Activated naive CD8-positive, alpha-beta T cell treated with anti-CD3 and anti-CD28 coated beads, Interleukin-2, amount 10 ng/mL, durations not matched to agents 7 days and 5 days (primary cell): Measurements from ENCODE around the gene ENTPD2. TPM values are rescaled to one million over a fixed set of nuclear protein-coding genes. Genes with fewer than 3 reads are reported as not detected.
A peak's percentile ranks its signal among the peaks of the same experiment; 100 is the strongest.
"Not testable (repeated sequence)": the region's sequence is repeated elsewhere in the genome, so short reads cannot be mapped to it uniquely, and the experiment has no call there.

Source experiments
- ATAC-seq: fragments of 150-1000 bp; cut with Tn5 transposase; one replicate; pipeline ENCODE4 v1.10.0; 2021; ENCODE audit warnings: low read depth, moderate library complexity
- POLR2A ChIA-PET: fragments of 350-600 bp; sonication (Branson Sonifier 250); formaldehyde crosslinking; loops from one replicate; lab custom pipeline; 2021; ENCODE audit warnings: antibody characterized with exemption; lab: Charles Lee
- DNase-seq: peaks from one replicate; pipeline ENCODE4 v3.0.0; 2021
- H3K27ac Mint-ChIP-seq: one replicate; pipeline ENCODE4 v1.8.0; 2022; ENCODE audit warnings: mild to moderate bottlenecking, mixed read lengths
- H3K27me3 Mint-ChIP-seq: one replicate; pipeline ENCODE4 v1.8.0; 2022; ENCODE audit warnings: mild to moderate bottlenecking, moderate library complexity, mixed read lengths
- H3K36me3 Mint-ChIP-seq: one replicate; pipeline ENCODE4 v1.8.0; 2021; ENCODE audit warnings: mild to moderate bottlenecking, mixed read lengths
- H3K4me1 Mint-ChIP-seq: one replicate; pipeline ENCODE4 v1.8.0; 2021; ENCODE audit warnings: mixed read lengths
- H3K4me3 Mint-ChIP-seq: one replicate; pipeline ENCODE4 v1.8.0; 2022; ENCODE audit warnings: mild to moderate bottlenecking, moderate library complexity, mixed read lengths
- H3K9me3 Mint-ChIP-seq: one replicate; pipeline ENCODE4 v1.8.0; 2021; ENCODE audit warnings: mixed read lengths
- total RNA-seq, 2 experiments: library from RNA; stranded (reverse); gene quantifications; one replicate each; pipeline ENCODE4 v1.2.3, GENCODE V29; 2021

The ENTPD2 gene
- total RNA-seq, 2 experiments from 2014 or later, result not detected

DNA sequence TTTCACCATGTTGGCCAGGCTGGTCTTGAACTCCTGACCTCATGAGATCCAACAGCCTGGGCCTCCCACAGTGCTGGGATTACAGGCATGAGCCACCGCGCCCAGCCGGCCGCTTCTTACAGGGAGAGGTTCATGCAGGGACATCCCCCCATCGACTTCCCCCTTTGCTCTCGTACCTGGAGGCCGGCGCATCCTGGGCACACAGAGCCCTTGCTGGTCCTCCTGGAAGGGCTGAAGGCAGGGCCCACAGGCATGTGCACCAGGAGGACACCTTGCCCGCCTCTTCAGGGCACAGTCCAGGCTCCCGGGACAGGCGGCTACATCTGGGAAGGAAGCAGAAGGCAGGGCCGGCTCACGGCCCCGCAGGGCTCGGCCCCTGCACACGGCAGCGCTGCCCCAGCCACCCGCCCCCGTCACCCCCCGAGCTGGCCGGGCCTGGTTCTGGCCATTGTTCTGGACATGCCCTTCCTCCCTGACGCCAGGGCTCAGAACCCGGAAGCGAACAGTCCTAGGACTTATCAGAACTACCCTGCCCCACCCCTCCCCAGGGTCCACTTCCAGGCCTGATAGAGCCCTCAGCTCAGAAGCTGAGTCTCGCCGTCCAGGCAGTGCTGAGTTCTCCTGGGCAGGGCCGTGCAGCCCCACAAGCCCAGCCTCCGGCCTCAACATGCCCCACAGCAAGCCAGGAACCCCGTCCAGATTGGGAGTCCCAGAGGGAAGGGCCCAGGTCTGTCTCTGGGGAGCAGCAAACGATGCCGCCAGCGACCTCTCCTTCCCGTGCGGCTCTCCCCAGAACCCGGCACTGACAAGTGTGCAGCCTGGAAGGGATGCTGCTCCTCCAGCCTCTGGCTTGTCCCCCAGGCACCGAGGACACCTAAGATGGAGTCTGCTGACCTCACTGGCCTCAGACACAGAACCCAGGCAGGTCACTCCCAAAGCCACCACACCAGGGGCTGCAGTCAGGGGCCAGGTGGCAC lies 10.8 kb downstream of the ENTPD2 start:
- H3K27ac Mint-ChIP-seq, result no peak overlapping the region
- POLR2A ChIA-PET, result no interaction called here
- peaks cover 8% of the 10 kb centered on the region for H3K4me1 Mint-ChIP-seq
- H3K4me3 Mint-ChIP-seq, result no peak overlapping the region
- no peaks in the 10 kb centered on the region for H3K9me3 Mint-ChIP-seq
- ATAC-seq (no peak), DNase-seq (no peak)
- H3K36me3 Mint-ChIP-seq, result no peaks in the 10 kb centered on the region
- peaks cover 16% of the 10 kb centered on the region for H3K27me3 Mint-ChIP-seq

DNA sequence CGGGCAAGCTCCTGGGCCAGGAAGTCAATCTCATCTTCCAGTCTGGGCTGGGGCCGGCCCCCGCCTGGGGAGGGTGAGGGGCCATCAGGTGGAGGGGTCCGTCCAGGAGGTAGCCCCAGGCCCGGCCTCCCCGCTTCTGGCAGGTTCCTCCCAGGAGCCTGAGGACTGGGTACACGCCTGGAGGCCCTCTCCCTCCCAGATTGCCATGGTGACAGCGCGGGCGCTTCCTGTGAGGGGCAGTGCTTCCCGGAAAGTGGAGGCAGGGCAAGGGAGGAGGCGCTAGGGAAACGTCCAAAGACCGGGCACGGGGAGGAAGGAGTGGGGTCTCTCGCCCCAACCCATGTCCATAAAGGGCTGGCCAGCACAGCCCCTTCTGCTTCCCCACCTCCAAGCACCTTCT lies 12.7 kb downstream of the ENTPD2 start:
- no peak for DNase-seq
- H3K36me3 Mint-ChIP-seq, result no peaks in the 10 kb centered on the region
- peaks cover 8% of the 10 kb centered on the region for H3K4me1 Mint-ChIP-seq
- H3K9me3 Mint-ChIP-seq, result no peaks in the 10 kb centered on the region
- no peak overlapping the region for H3K4me3 Mint-ChIP-seq
- H3K27me3 Mint-ChIP-seq, result peaks cover 7% of the 10 kb centered on the region
- ATAC-seq, result no peak
- H3K27ac Mint-ChIP-seq, result no peak overlapping the region
- POLR2A ChIA-PET, result no interaction called here

DNA sequence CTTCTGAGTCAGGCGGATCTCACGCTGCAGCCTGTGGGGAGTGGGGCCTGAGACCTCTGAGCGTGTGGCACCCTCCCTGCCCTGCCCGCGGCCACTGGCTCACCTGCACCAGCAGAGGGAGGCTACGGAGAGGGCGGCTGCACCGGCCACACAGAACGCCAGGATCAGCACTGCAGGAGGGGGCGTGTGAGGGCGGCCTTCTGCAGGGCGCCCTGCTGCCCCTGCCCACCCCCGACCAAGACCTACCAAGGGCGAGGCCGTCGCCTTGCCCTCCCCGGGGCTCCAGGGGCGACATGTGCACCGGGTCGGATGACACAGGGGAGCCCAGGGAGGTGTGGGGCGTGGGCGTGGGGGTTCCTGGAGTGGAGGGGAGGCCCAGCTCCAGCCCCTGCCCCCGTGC lies 13.3 kb downstream of the ENTPD2 start:
- peaks cover 7% of the 10 kb centered on the region for H3K27me3 Mint-ChIP-seq
- H3K9me3 Mint-ChIP-seq, result no peaks in the 10 kb centered on the region
- no peak overlapping the region for H3K27ac Mint-ChIP-seq
- POLR2A ChIA-PET, result no interaction called here
- peaks cover 8% of the 10 kb centered on the region for H3K4me1 Mint-ChIP-seq
- H3K4me3 Mint-ChIP-seq, result no peak overlapping the region
- DNase-seq, result no peak
- no peak for ATAC-seq
- no peaks in the 10 kb centered on the region for H3K36me3 Mint-ChIP-seq

DNA sequence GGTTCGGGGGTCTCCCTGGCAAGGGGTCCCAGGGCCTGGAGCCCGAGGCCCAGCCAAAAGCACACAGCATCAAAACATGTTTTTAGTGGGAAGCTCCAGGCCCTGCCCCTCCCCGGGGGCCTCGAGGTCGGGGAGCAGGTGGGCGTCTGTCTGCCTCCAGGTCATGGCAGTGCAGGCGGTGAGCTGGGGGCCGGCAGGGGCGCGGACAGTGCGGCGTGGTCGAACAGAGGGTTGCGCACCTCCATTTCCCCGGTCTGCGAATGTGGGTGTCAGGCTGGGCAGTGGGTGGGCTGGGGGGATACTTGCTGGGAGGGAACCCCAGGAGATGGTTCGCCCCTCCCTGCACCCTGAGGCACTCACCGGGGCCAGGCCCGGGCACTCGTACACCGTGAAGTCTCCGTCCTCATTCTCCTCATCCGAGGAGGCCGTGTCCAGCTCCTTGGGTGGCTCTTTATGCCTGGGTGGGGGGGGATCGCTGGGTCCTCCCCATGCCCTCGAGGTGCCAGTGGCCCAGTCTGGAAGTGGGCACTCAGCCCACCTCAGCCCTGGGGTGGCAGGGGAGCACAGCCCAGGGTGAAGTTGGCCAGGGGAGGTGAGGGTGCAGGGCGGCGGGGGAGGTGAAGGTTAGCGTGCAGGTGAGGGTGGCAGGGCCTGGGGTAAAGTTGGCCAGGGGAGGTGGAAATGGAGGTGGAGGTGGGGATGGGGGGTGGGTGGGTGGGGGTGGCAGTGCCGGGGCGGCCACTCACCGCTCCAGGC lies 14.1 kb downstream of the ENTPD2 start:
- H3K27ac Mint-ChIP-seq, result no peak overlapping the region
- no peaks in the 10 kb centered on the region for H3K36me3 Mint-ChIP-seq
- ATAC-seq (no peak), DNase-seq (no peak)
- H3K4me1 Mint-ChIP-seq, result peaks cover 6% of the 10 kb centered on the region
- H3K9me3 Mint-ChIP-seq, result no peaks in the 10 kb centered on the region
- POLR2A ChIA-PET, result no interaction called here
- H3K27me3 Mint-ChIP-seq, result peaks cover 3% of the 10 kb centered on the region
- no peak overlapping the region for H3K4me3 Mint-ChIP-seq

DNA sequence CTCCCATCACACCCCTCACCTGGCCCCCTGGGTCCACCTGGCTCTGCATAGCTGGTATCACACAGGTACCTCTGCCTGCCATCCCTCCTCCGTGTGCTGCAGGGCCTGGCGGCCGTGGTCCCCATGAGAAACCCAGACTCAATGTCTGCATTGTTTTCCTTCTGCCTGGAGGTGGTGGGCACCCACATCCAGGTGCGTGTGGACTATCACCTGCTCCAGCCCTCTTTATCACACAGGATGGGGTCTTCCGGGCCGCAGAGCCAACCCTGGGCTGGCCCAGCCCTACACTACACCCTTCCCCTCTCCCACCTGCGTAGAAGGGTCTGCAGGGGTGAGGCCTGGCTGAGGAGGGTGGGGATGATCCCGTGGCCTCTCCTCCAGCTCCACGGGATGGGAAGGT lies 14.9 kb downstream of the ENTPD2 start:
- POLR2A ChIA-PET, result interaction anchor here (1.0 kb wide), 1 partner anchor 10 kb away, joined by 3 read pairs; no protein-coding TSS in a partner anchor
- H3K36me3 Mint-ChIP-seq, result no peaks in the 10 kb centered on the region
- DNase-seq, result no peak
- no peak overlapping the region for H3K4me3 Mint-ChIP-seq
- peaks cover 1% of the 10 kb centered on the region for H3K27me3 Mint-ChIP-seq
- no peak overlapping the region for H3K27ac Mint-ChIP-seq
- H3K9me3 Mint-ChIP-seq, result no peaks in the 10 kb centered on the region
- ATAC-seq, result no peak
- H3K4me1 Mint-ChIP-seq, result peaks cover 5% of the 10 kb centered on the region

GRCh38 chr9:137037483-137037882 lies 16.4 kb downstream of the ENTPD2 start:
- no peaks in the 10 kb centered on the region for H3K27me3 Mint-ChIP-seq
- H3K36me3 Mint-ChIP-seq, result no peaks in the 10 kb centered on the region
- H3K27ac Mint-ChIP-seq, result no peak overlapping the region
- POLR2A ChIA-PET, result interaction anchor here (1.3 kb wide), 1 partner anchor 21 kb away, joined by 3 read pairs; no protein-coding TSS in a partner anchor
- DNase-seq, result no peak
- no peak for ATAC-seq
- H3K4me3 Mint-ChIP-seq, result no peak overlapping the region
- H3K9me3 Mint-ChIP-seq, result no peaks in the 10 kb centered on the region
- H3K4me1 Mint-ChIP-seq, result peaks cover 8% of the 10 kb centered on the region

GRCh38 chr9:137037035-137037434 lies 16.8 kb downstream of the ENTPD2 start:
- Mint-ChIP-seq H3K27me3 (no peaks in the 10 kb centered on the region), H3K9me3 (no peaks in the 10 kb centered on the region), H3K4me1 (peaks cover 9% of the 10 kb centered on the region), H3K36me3 (no peaks in the 10 kb centered on the region), H3K4me3 (no peak overlapping the region), H3K27ac (no peak overlapping the region)
- DNase-seq (no peak), ATAC-seq (no peak)
- POLR2A ChIA-PET, result interaction anchor here (0.6 to 1.3 kb wide), 3 partner anchors 9 to 89 kb away, joined by 3 to 4 read pairs (median 3); no protein-coding TSS in a partner anchor

GRCh38 chr9:137035937-137036336 lies 17.9 kb downstream of the ENTPD2 start:
- DNase-seq (no peak), ATAC-seq (no peak)
- Mint-ChIP-seq H3K27me3 (no peaks in the 10 kb centered on the region), H3K9me3 (no peaks in the 10 kb centered on the region), H3K4me3 (no peak overlapping the region), H3K27ac (no peak overlapping the region), H3K36me3 (no peaks in the 10 kb centered on the region), H3K4me1 (peaks cover 13% of the 10 kb centered on the region)
- POLR2A ChIA-PET, result interaction anchor here (0.7 to 2.4 kb wide), 4 partner anchors 34 to 154 kb away, joined by 3 to 15 read pairs (median 6); partner anchors contain the start of gene SAPCD2

- H3K27ac Mint-ChIP-seq, result peak overlapping the region; percentile 79
- POLR2A ChIA-PET, result interaction anchor here (0.7 to 2.4 kb wide), 17 partner anchors 9 to 247 kb away, joined by 3 to 15 read pairs (median 4); partner anchors contain the start of genes CLIC3, FBXW5 and SAPCD2
- ATAC-seq (no peak), DNase-seq (no peak)
- H3K27me3 Mint-ChIP-seq, result no peaks in the 10 kb centered on the region
- H3K4me1 Mint-ChIP-seq, result peaks cover 18% of the 10 kb centered on the region
- no peak overlapping the region for H3K4me3 Mint-ChIP-seq
- H3K9me3 Mint-ChIP-seq, result no peaks in the 10 kb centered on the region
- H3K36me3 Mint-ChIP-seq, result no peaks in the 10 kb centered on the region
Measured at GRCh38 chr9:137035507-137035834, 18.4 kb downstream of the ENTPD2 start.

GRCh38 chr9:137034709-137035506 lies 19.0 kb downstream of the ENTPD2 start:
- ATAC-seq, result peak; percentile 87
- Mint-ChIP-seq H3K9me3 (no peaks in the 10 kb centered on the region), H3K27ac (peak overlapping the region; percentile 79), H3K4me1 (peaks cover 20% of the 10 kb centered on the region), H3K4me3 (peak overlapping the region; percentile 55), H3K27me3 (no peaks in the 10 kb centered on the region), H3K36me3 (no peaks in the 10 kb centered on the region)
- POLR2A ChIA-PET, result interaction anchor here (0.7 to 2.4 kb wide), 17 partner anchors 8 to 246 kb away, joined by 3 to 15 read pairs (median 4); partner anchors contain the start of genes CLIC3, FBXW5 and SAPCD2
- DNase-seq, result peak; percentile 92

DNA sequence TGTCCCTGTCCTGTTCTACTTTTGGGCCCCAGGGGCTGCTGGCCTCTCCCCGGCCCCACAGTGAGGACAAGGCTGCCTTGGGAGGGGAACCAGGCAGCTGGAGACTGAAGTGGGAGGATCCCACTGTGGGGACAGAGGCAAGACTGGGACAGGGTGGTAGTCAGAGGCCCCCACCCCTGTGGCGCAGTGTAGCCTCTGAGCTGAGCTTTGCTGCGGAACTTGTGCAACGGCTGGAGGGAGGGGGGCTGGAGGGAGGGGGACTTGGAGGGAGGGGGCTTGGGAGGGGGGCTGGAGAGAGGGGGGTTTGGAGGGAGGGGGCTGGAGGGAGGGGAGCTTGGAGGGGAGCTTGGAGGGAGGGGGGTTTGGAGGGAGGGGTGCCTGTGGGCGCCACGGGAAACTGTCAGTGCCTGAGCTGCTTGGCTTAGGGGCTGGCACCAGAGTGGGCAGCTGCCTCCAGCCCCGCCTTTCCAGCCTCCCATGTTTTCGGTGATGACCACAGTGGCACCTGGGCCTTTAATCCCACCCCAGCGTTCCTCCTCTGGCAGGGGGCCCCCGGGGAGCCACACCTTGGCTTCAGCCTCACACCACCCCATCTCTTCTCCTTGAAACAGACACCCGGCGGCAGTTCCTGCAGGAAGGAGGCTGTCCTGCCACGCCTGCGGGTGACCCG lies 19.7 kb downstream of the ENTPD2 start:
- Mint-ChIP-seq H3K27me3 (no peaks in the 10 kb centered on the region), H3K27ac (peak overlapping the region; percentile 79), H3K4me1 (peaks cover 25% of the 10 kb centered on the region), H3K4me3 (peak overlapping the region; percentile 55), H3K36me3 (no peaks in the 10 kb centered on the region), H3K9me3 (no peaks in the 10 kb centered on the region)
- POLR2A ChIA-PET, result interaction anchor here (0.9 to 2.4 kb wide), 13 partner anchors 13 to 244 kb away, joined by 3 to 15 read pairs (median 4); partner anchors contain the start of genes CLIC3 and FBXW5
- DNase-seq, result no peak
- peak; percentile 2 for ATAC-seq

DNA sequence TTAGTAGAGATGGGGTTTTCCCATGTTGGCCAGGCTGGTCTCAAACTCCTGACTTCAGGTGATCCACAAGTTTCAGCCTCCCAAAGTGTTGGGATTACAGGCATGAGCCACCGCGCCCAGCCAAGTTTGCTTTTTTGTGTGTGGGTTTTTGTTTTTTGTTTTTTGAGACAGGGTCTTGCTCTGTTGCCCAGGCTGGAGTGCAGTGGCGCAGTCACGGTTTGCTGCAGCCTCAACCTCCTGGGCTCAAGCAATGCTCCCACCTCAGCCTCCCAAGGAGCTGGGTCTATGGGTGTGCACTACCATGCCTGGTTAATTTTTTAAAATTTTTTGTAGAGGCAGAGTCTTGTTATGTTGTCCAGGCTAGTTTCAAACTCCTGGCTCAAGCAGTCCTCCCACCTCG lies 20.4 kb downstream of the ENTPD2 start:
- H3K27me3 Mint-ChIP-seq, H3K27ac Mint-ChIP-seq, DNase-seq, H3K9me3 Mint-ChIP-seq, H3K36me3 Mint-ChIP-seq, H3K4me3 Mint-ChIP-seq, ATAC-seq: not testable (repeated sequence)
- H3K4me1 Mint-ChIP-seq, result peaks cover 27% of the 10 kb centered on the region
- POLR2A ChIA-PET, result interaction anchor here (0.6 to 2.4 kb wide), 2 partner anchors 19 to 86 kb away, joined by 3 to 15 read pairs; no protein-coding TSS in a partner anchor
